ENCODE results near the gene LRRC4C.
"Not testable (repeated sequence)": the region's sequence is repeated elsewhere in the genome, so short reads cannot be mapped to it uniquely, and the experiment has no call there.

LRRC4C gene

DNA sequence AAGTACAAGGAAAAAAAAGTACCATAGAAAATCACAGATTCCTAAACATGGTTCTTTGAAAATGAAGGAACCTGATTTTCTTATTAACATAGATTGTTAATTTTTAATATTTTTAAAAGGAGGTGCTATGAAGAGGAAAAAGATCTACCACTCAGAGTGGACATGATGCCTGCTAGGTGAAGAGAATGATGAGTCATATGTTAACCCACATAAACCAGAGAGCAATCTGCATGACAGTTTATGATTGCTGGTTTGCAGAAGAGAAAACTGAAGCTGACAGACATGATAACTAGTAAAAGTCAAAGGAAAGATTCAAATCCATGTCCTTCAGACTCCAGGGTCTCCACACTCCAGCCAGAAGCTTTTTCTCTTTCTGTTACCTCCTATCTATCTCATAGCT lies 1231.7 kb downstream of the LRRC4C start:
- TF ChIP-seq JUND (IDR thresholded peaks at IDR 0.05; ENCODE audit: low read depth), result no peak
- no peak for DNase-seq (ENCODE audit: low read depth in 1 of 2, low spot score in 1 of 2)
- in situ Hi-C loops (cut with HindIII; ENCODE audit: low pct_unique_long_range_greater_than_20kb, low sequenced_read_pairs), result no loop called here

DNA sequence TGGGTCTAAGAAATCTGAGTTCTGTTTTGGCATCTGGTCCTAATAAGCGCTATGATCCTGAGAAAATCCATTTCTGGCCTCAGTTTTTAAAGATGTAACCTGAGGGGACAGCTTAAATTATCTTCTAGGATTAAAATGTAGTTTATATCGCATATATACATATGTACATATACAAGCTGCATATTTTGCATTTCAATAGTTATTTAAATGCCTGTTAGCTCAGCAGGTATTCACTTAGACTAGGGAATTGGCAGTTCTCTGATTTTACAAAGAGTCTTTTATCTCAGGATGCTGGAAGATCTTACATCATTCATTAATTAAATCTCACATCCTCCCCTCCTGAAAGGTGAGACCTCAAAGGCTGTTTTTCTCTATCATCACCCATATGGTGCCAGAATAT lies 1232.8 kb downstream of the LRRC4C start:
- DNase-seq (ENCODE audit: low read depth in 1 of 2, low spot score in 1 of 2), result no peak
- in situ Hi-C loops (cut with HindIII; ENCODE audit: low pct_unique_long_range_greater_than_20kb, low sequenced_read_pairs), result no loop called here
- TF ChIP-seq JUND (IDR thresholded peaks at IDR 0.05; ENCODE audit: low read depth), result no peak

DNA sequence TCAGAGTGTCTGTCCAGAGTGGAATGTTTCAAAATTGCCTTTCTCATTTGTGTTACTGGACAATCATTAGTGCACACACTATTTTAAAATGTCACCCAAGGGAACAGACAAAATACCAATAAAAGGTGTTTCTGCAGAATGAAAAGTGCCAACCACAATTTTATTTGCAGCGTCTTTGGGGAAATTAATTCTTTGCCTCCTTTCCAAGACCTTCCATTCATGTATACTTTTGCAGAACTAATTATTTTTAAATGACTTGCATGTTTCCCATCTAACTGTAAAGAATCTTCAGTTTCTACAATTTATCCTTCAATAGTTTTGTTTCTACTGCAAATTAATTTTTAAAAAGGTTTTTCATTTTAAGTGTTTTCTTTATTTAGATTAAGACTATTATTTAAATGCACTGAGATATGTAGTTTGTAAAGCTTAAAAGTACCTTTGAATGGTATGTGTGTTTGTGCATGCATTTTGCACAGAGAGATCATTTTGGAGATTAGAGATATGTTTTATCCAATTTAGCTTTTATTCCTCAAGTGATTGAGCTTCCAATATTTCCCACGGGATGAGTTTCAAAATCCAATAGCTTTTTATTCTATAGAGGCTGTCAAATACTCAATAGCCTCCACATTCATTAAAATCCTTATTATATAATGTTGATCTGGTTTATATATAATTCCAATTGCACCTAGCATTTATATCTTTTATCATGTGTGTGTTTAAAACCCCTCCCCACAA lies 1235.7 kb downstream of the LRRC4C start:
- in situ Hi-C loops (cut with HindIII; ENCODE audit: low pct_unique_long_range_greater_than_20kb, low sequenced_read_pairs), result no loop called here
- TF ChIP-seq JUND (IDR thresholded peaks at IDR 0.05; ENCODE audit: low read depth), result no peak
- DNase-seq (ENCODE audit: low read depth in 1 of 2, low spot score in 1 of 2), result no peak

DNA sequence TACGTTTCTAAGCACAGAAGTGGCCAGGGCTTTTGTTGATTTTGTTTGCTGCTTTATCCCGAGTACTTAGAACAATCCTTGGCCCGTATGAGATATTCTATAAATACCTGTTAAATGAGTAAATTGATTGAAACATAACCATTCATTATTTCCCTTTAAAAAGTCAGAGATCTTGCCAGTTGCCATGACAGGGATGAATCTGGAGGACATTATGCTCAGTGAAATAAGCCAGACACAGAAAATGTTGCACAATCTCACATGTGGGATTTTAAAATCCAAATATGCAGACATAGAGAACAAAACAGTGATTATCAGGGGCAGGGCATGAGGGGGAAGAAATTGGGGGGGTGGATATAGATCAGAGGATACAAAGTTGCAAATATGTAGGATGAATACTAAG lies 1240.1 kb downstream of the LRRC4C start:
- no peak for TF ChIP-seq JUND (IDR thresholded peaks at IDR 0.05; ENCODE audit: low read depth)
- in situ Hi-C loops (cut with HindIII; ENCODE audit: low pct_unique_long_range_greater_than_20kb, low sequenced_read_pairs), result no loop called here
- DNase-seq (ENCODE audit: low read depth in 1 of 2, low spot score in 1 of 2), result no peak

DNA sequence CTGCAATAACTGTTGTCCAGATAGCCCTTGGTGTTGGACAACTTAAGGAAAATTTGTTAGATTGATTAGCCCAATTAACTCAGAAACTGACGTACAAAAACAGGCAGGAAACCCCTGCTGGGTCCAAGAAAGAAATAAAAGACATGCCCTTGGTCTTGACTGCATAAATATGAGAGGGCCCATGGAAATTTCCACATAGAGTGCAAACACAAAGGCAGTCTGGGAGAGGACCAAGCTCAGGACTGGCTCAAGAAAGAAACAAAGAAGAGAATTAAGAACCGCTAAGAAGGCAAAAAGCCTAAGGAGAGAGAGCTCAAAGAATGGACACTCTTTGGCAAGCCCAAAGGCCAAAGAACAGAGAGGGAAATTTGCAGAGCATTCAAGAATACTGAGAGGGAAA lies 1243.9 kb downstream of the LRRC4C start:
- in situ Hi-C loops (cut with HindIII; ENCODE audit: low pct_unique_long_range_greater_than_20kb, low sequenced_read_pairs), result no loop called here
- TF ChIP-seq JUND (IDR thresholded peaks at IDR 0.05; ENCODE audit: low read depth), result no peak
- no peak for DNase-seq (ENCODE audit: low read depth in 1 of 2, low spot score in 1 of 2)

DNA sequence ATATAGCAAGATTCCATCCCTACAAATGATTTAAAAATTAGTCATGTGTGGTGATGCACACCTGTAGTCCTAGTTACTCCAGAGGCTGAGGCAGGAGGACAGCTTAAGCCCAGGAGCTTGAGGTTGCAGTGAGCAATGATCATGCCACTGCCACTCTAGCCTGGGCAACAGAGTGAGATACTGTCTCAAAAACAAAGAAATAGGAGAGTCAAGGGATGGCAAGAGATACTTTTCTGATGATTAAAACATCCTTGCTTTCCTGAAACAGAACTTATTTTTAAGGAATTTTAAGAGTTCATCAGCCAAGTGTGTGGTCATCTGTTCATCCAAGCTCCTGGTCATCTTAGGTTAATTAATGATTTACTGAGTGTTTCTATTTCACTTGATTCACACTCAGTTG lies 1252.0 kb downstream of the LRRC4C start:
- in situ Hi-C loops (cut with HindIII; ENCODE audit: low pct_unique_long_range_greater_than_20kb, low sequenced_read_pairs), result no loop called here
- no peak for DNase-seq (ENCODE audit: low read depth in 1 of 2, low spot score in 1 of 2)
- no peak for TF ChIP-seq JUND (IDR thresholded peaks at IDR 0.05; ENCODE audit: low read depth)

DNA sequence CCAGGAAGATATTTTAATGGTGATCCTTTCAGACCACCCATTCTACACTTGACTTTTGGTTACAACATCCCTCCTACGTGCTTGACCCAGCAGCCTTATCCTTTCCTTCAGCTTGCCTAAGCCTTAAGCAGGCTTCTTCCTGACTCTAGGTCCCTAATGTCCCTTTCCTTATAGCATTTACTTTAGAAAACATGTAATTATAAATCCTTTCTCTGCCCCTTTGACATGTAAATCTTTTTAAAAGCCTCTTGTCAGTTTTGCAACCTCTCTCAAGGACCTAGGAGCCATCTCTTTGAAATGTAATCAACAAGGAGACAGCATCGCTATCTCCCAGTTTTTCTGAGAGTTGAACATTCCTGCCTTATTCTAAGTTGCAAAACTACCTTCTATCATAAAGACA lies 1255.2 kb downstream of the LRRC4C start:
- no peak for TF ChIP-seq JUND (IDR thresholded peaks at IDR 0.05; ENCODE audit: low read depth)
- in situ Hi-C loops (cut with HindIII; ENCODE audit: low pct_unique_long_range_greater_than_20kb, low sequenced_read_pairs), result no loop called here
- DNase-seq (ENCODE audit: low read depth in 1 of 2, low spot score in 1 of 2), result no peak

DNA sequence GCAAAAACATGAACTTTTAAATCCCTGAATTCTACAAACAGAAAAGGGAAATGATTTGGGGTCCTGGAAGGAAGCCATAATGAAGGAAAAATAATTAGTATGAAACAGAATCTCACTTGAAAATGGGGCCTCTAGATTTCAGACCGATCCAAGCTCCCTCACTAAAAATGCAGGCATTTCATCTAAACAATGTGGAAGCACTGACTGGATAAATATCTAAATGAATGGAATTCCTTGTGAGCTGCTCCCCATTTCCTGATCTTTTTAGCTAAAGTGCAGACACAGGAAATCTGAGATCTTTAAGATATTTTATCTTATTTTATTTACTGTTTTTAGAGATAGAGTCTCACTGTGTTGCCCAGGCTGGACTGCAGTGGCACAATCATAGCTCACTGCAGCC lies 1255.8 kb downstream of the LRRC4C start:
- in situ Hi-C loops (cut with HindIII; ENCODE audit: low pct_unique_long_range_greater_than_20kb, low sequenced_read_pairs), result no loop called here
- TF ChIP-seq JUND (IDR thresholded peaks at IDR 0.05; ENCODE audit: low read depth), result no peak
- no peak for DNase-seq (ENCODE audit: low read depth in 1 of 2, low spot score in 1 of 2)

DNA sequence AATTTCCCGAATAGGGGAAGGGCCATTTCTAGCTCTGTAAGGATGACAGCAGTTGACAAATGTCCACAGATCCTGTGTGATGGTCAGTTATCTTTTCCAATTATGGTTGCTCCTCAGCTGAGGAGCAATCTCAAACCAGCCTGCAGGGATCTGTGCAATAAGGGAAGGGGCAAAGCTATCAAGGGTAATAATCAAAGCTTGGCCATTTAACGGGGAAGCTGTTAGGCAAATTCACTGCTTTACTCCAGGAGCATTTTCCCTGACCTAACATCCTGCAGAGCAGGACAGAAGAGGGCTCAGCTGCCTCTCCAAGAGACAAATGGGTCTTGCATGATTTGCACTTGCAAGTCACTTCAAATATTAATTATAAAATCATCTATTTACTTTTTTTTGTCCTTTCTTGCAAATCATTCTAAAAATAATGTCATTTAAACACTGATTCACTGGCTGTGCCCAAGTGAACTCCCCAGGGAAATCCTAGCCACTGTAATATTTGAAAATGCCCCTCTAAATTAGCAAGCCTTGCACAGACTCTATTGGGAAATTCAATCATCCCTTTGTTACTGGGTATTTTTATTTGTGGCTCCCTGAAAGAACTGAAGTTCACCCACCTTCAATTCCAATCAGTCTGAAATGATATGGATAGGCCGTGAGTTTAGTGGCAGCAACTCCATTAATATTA lies 1256.7 kb downstream of the LRRC4C start:
- no peak for TF ChIP-seq JUND (IDR thresholded peaks at IDR 0.05; ENCODE audit: low read depth)
- in situ Hi-C loops (cut with HindIII; ENCODE audit: low pct_unique_long_range_greater_than_20kb, low sequenced_read_pairs), result no loop called here
- no peak for DNase-seq (ENCODE audit: low read depth in 1 of 2, low spot score in 1 of 2)

DNA sequence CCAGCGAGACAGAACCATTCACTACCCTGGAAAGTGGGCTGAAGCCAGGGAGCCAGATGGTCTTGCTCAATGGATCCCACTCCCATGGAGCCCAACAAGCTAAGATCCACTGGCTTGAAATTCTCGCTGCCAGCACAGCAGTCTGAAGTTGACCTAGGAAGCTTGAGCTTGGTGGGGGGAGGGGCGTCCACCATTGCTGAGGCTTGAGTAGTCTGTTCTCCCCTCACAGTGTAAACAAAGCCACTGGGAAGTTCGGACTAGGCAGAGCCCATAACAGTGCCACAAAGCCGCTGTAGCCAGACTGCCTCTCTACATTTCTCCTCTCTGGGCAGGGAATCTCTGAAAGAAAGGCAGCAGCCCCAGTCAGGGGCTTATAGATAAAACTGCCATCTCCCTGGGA lies 1266.9 kb downstream of the LRRC4C start:
- DNase-seq (ENCODE audit: low read depth in 1 of 2, low spot score in 1 of 2); in situ Hi-C loops (cut with HindIII; ENCODE audit: low pct_unique_long_range_greater_than_20kb, low sequenced_read_pairs): not testable (repeated sequence)

DNA sequence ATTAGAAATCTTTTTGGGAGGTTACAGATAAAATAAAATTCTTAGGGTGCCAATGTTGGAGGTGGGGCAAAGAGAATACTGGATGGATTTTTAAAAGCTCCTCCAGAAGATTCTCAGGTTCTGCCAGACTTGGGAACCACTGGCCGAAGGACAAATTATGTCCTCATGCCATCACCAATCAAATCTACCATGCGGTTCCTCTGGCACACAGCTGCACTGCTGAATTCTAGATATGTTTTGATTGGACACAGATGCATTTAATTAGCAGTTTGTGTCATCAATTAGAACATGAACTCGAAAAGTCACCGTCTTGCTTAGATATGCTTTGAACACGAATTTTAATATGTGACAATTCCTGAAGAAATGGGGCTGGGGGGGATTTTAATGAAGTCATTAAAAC lies 1269.2 kb downstream of the LRRC4C start:
- no peak for TF ChIP-seq JUND (IDR thresholded peaks at IDR 0.05; ENCODE audit: low read depth)
- DNase-seq (ENCODE audit: low read depth in 1 of 2, low spot score in 1 of 2), result no peak
- in situ Hi-C loops (cut with HindIII; ENCODE audit: low pct_unique_long_range_greater_than_20kb, low sequenced_read_pairs), result no loop called here

DNA sequence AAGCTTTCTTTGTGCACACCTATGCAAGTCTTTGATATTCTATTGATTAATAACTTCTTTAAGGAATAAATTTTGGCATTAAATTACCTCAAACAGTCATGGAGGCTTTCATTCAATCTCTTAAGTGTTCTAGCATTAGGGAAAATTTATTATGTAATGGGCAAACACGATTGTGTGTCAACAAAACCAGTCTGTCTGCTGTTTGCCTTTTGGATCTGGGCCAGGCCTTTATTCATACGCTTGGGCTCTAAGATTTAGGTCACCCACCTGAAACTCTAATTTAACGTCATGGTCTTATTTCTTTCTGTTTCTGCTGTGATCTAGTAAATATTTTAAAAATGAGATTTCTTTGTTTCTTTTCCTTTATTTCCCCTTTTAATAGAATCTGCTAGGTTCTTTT lies 1270.6 kb downstream of the LRRC4C start:
- in situ Hi-C loops (cut with HindIII; ENCODE audit: low pct_unique_long_range_greater_than_20kb, low sequenced_read_pairs), result no loop called here
- DNase-seq (ENCODE audit: low read depth in 1 of 2, low spot score in 1 of 2), result peak in 1 of 2 experiments; percentile 78
- TF ChIP-seq JUND (IDR thresholded peaks at IDR 0.05; ENCODE audit: low read depth), result no peak

DNA sequence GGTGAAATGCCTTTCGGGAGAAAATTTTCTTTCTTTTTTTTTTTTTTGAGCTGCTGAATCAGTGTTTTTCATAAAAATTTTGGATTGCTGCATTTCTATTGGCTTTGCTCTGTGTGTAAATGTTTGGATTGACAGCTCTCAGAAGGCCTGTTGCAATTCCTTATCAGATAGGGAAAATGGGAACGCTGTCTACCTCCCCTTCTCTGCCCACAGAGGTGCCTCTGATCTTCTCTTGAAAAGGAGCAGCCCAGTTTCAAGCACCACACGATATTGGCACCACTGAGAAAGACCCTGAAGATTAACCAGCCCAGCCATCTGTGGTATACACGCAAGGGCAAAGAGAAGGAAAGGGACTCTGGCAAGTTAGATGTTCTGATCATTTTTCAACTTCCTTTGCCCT lies 1272.2 kb downstream of the LRRC4C start:
- in situ Hi-C loops (cut with HindIII; ENCODE audit: low pct_unique_long_range_greater_than_20kb, low sequenced_read_pairs), result no loop called here
- no peak for TF ChIP-seq JUND (IDR thresholded peaks at IDR 0.05; ENCODE audit: low read depth)
- DNase-seq (ENCODE audit: low read depth in 1 of 2, low spot score in 1 of 2), result no peak

Data from T47D (cell line).